Activated CD4-positive, alpha-beta T cell treated with anti-CD3 and anti-CD28 coated beads, Interleukin-2, amount 50 U/mL, for 1 hour (primary cell): ENCODE measurements around the gene SLC26A4.

Experiments used
- DNase-seq: peaks from one replicate; pipeline ENCODE4 v3.0.0-alpha.2; 2020

SLC26A4 gene

DNA sequence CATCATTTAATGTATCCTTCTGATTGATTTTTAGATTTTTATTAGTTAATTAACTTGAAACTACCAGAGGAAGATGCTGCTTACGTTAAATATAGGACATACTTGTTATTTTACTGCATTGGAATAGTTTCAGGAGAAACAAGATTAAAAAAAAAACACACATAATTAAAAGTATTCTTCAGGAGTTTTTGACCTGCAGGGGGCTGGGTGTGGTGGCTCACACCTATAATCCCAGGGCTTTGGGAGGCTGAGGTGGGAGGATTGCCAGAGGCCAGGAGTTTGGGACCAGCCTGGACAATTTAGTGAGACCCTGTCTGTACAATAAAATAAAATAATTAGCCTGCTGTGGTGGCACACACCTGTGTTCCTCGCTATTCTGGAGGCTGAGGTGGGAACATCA lies 94.0 kb downstream of the SLC26A4 start:
- no peak for DNase-seq

DNA sequence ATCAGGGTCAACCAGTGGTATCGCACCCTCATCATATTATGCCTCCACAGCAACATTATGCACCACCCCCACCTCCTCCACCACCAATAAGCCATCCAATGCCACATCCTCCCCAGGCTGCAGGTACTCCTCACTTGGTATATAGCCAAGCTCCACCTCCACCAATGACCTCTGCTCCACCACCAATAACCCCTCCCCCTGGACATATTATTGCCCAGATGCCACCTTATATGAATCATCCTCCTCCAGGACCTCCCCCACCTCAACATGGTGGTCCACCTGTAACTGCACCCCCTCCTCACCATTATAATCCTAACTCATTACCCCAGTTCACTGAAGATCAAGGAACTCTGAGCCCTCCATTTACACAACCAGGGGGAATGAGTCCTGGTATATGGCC lies 98.0 kb downstream of the SLC26A4 start:
- DNase-seq: no peak

DNA sequence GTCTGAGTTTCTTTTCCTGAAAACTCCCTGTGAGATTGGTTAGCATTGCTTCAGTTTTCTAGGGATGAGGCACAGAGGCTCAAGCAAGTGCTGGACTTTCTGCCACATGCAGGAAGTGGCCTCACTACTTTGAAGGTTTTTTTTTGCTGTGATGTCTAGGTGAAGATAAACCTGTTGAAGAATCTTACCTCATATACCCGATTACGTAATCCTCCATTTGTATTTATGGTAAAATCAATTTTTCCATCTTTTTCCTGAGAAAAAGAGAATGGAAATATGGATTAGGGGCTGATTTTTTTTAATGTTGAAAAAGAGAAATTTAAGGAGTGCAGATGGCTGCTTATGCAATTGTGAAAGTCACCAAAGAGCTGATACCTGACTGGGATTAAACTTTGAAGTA lies 106.8 kb downstream of the SLC26A4 start:
- no peak for DNase-seq
